ENCODE measurements around the gene MAP3K20. TPM values are rescaled to one million over a fixed set of nuclear protein-coding genes. Genes with fewer than 3 reads are reported as not detected.

MAP3K20 gene
- total and polyA plus RNA-seq, 2 donors (not counting 3 experiments of a cell fraction or from before 2014, with no cell fraction given): 7.8 to 31.5 TPM

DNA sequence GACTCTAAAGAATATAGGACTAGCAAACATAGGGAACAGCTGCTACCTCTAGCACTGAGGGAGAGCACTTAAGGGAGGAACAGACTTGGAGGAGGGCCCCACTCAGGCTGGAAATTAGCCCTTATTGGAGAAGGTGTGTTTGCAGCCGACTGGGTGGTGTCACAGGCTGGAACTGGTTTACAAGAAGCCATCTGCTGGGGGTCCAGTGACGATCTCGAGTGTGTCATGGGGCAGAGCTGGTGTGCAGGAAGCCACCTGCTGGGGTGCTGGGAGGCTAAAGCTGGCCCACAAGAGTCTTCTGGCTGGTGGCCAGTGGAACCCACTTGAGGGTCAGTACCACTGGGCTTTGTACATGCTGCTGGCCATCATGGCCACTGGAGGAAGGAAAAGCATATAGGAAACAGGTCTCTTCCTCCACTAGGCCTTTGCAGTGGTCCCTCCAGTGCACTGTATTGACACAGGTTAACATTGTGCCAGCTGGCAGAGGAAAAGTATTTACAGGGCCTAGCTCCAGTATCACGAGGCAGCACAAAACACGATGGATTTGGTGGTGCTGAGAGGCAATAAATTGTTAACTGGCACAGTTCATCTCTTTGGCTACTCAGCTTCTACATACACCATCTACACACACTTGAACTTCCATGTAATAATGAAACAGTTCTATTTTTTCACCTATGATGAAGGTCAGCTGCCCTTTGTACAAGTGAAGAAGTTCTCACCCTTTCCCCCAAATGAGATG is 43.6 kb downstream of the MAP3K20 start:
- intact Hi-C loops (cut with micrococcal nuclease): no loop called here
- no peak overlapping the region for H2AFZ ChIP-seq (ENCODE audit: low read depth, low read length)
- no peaks in the 10 kb centered on the region for H3K9me3 ChIP-seq (replicated peaks; ENCODE audit: control insufficient read depth, insufficient read depth, low read length)
- H3K9me1 ChIP-seq (replicated peaks; ENCODE audit: control insufficient read depth, extremely low read depth, insufficient read depth, low read length): no peaks in the 10 kb centered on the region
- no peaks in the 10 kb centered on the region for H3K27me3 ChIP-seq (ENCODE audit: control insufficient read depth in 2 of 2, insufficient read depth in 2 of 2, low read length in 2 of 2)
- no peaks in the 10 kb centered on the region for H3K4me1 ChIP-seq (ENCODE audit: control insufficient read depth, extremely low read depth, insufficient read depth, low read length)
- H3K4me3 ChIP-seq (replicated peaks in 1 of 3; ENCODE audit: insufficient read depth in 1 of 3, low read depth in 1 of 3, low read length in 3 of 3): no peak overlapping the region
- no peak overlapping the region for H3K27ac ChIP-seq (ENCODE audit: insufficient read depth, low read depth, low read length)
- FAIRE-seq (no peak), DNase-seq (ENCODE audit: low read depth, low spot score) (no peak)
- H4K20me1 ChIP-seq (replicated peaks; ENCODE audit: control insufficient read depth, extremely low read depth, insufficient read depth, low read length): no peaks in the 10 kb centered on the region
- H3K9ac ChIP-seq (replicated peaks; ENCODE audit: extremely low read depth, insufficient read depth, low read length): no peak overlapping the region
- dilution Hi-C loops (cut with MboI; ENCODE audit: extremely low pct_ligation_motif_present, low sequenced_read_pairs): no loop called here
- ChIA-PET CTCF (interaction anchor here (0.7 to 1.0 kb wide), 2 partner anchors 10 to 12 kb away, joined by 3 read pairs; no protein-coding TSS in a partner anchor), POLR2A (no interaction called here)
- no peaks in the 10 kb centered on the region for H3K36me3 ChIP-seq (ENCODE audit: control insufficient read depth in 2 of 2, extremely low read depth in 1 of 2, insufficient read depth in 2 of 2, low read length in 2 of 2)
- no peak overlapping the region for H3K4me2 ChIP-seq (ENCODE audit: insufficient read depth, low read length)
- BruUV-seq (replicated peaks): no TSS peak
- TF ChIP-seq POLR2A (IDR thresholded peaks at IDR 0.05; ENCODE audit: low read depth, low read length): no peak
- TF ChIP-seq GATA2 (IDR thresholded peaks at IDR 0.05; ENCODE audit: insufficient read depth, insufficient read length, low read depth, low read length): no peak
- no peak for TF ChIP-seq EZH2 (IDR thresholded peaks at IDR 0.05; ENCODE audit: borderline replicate concordance, low read depth, low read length, severe bottlenecking)
- peaks cover 7% of the 10 kb centered on the region for H3K79me2 ChIP-seq (ENCODE audit: control insufficient read depth, insufficient read depth, low read length)

DNA sequence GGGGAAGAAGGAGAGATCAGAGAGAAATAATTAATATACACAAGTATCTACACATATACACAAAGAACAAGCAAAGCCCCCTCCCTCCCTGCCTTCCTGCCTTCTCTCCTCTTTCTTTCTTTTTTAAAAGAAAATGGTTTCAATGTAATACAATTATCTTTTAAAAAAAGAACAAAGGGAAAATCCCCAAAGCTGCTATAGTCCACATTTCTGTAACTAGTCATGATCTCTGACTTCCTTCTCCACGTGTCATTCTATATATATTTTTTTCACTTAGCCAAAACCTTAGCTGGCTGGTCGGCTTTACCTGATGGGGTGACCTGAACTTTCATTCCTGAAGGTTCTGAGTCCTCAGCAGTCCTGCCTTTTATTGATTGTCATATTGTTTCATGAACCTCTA is 44.3 kb downstream of the MAP3K20 start:
- peaks cover 7% of the 10 kb centered on the region for H3K79me2 ChIP-seq (ENCODE audit: control insufficient read depth, insufficient read depth, low read length)
- H3K9ac ChIP-seq (replicated peaks; ENCODE audit: extremely low read depth, insufficient read depth, low read length): no peak overlapping the region
- intact Hi-C loops (cut with micrococcal nuclease): no loop called here
- no peaks in the 10 kb centered on the region for H3K4me1 ChIP-seq (ENCODE audit: control insufficient read depth, extremely low read depth, insufficient read depth, low read length)
- H3K27me3 ChIP-seq (ENCODE audit: control insufficient read depth in 2 of 2, insufficient read depth in 2 of 2, low read length in 2 of 2): no peaks in the 10 kb centered on the region
- no peak overlapping the region for H3K4me2 ChIP-seq (ENCODE audit: insufficient read depth, low read length)
- no peak overlapping the region for H3K4me3 ChIP-seq (replicated peaks in 1 of 3; ENCODE audit: insufficient read depth in 1 of 3, low read depth in 1 of 3, low read length in 3 of 3)
- H4K20me1 ChIP-seq (replicated peaks; ENCODE audit: control insufficient read depth, extremely low read depth, insufficient read depth, low read length): no peaks in the 10 kb centered on the region
- no peak for FAIRE-seq
- ChIA-PET POLR2A (no interaction called here), CTCF (no interaction called here)
- no TSS peak for BruUV-seq (replicated peaks)
- dilution Hi-C loops (cut with MboI; ENCODE audit: extremely low pct_ligation_motif_present, low sequenced_read_pairs): no loop called here
- H3K9me1 ChIP-seq (replicated peaks; ENCODE audit: control insufficient read depth, extremely low read depth, insufficient read depth, low read length): no peaks in the 10 kb centered on the region
- TF ChIP-seq JUN (IDR thresholded peaks at IDR 0.05; ENCODE audit: borderline replicate concordance, insufficient read depth, insufficient read length, low read depth) (no peak), GATA2 (IDR thresholded peaks at IDR 0.05; ENCODE audit: insufficient read depth, insufficient read length, low read depth, low read length) (no peak), MYC (IDR thresholded peaks at IDR 0.05; ENCODE audit: low read depth, low read length) (no peak), FOS (IDR thresholded peaks at IDR 0.05; ENCODE audit: borderline replicate concordance, insufficient read depth, low read length) (no peak), POLR2A (IDR thresholded peaks at IDR 0.05; ENCODE audit: low read depth, low read length) (no peak), EZH2 (IDR thresholded peaks at IDR 0.05; ENCODE audit: borderline replicate concordance, low read depth, low read length, severe bottlenecking) (no peak), POLR2AphosphoS5 (IDR thresholded peaks at IDR 0.05; ENCODE audit: insufficient read depth, low read depth, low read length) (no peak)
- TF ChIP-seq, protein P1, sequence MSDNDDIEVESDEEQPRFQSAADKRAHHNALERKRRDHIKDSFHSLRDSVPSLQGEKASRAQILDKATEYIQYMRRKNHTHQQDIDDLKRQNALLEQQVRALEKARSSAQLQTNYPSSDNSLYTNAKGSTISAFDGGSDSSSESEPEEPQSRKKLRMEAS (IDR thresholded peaks at IDR 0.05; ENCODE audit: insufficient read depth, insufficient read length): no peak
- TF ChIP-seq, protein P2, sequence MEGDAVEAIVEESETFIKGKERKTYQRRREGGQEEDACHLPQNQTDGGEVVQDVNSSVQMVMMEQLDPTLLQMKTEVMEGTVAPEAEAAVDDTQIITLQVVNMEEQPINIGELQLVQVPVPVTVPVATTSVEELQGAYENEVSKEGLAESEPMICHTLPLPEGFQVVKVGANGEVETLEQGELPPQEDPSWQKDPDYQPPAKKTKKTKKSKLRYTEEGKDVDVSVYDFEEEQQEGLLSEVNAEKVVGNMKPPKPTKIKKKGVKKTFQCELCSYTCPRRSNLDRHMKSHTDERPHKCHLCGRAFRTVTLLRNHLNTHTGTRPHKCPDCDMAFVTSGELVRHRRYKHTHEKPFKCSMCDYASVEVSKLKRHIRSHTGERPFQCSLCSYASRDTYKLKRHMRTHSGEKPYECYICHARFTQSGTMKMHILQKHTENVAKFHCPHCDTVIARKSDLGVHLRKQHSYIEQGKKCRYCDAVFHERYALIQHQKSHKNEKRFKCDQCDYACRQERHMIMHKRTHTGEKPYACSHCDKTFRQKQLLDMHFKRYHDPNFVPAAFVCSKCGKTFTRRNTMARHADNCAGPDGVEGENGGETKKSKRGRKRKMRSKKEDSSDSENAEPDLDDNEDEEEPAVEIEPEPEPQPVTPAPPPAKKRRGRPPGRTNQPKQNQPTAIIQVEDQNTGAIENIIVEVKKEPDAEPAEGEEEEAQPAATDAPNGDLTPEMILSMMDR (IDR thresholded peaks at IDR 0.05; ENCODE audit: extremely low read depth in 1 of 2, insufficient read depth in 1 of 2, low read depth in 1 of 2, low read length in 2 of 2): no peak
- no peaks in the 10 kb centered on the region for H3K9me3 ChIP-seq (replicated peaks; ENCODE audit: control insufficient read depth, insufficient read depth, low read length)
- no peak for DNase-seq (ENCODE audit: low read depth, low spot score)
- H3K36me3 ChIP-seq (ENCODE audit: control insufficient read depth in 2 of 2, extremely low read depth in 1 of 2, insufficient read depth in 2 of 2, low read length in 2 of 2): no peaks in the 10 kb centered on the region
- H3K27ac ChIP-seq (ENCODE audit: insufficient read depth, low read depth, low read length): no peak overlapping the region
- H2AFZ ChIP-seq (ENCODE audit: low read depth, low read length): no peak overlapping the region
